Suprapubic skin (tissue), 4 donors: ENCODE measurements around the gene NIPSNAP3A.

ENCODE experiments used
- POLR2A ChIP-seq, 2 donors: fragments of 450-650 bp; IDR thresholded peaks; one replicate each; pipeline ENCODE4 v1.6.1; 2017; ENCODE audit warnings: antibody characterized with exemption in 2 of 2, mild to moderate bottlenecking in 2 of 2, moderate library complexity in 2 of 2
- POLR2AphosphoS5 ChIP-seq, 3 donors: sonication (generic); formaldehyde crosslinking; IDR thresholded peaks; one replicate each; pipeline ENCODE4 v1.6.1; 2017; ENCODE audit warnings: antibody characterized with exemption in 3 of 3

GRCh38 chr9:104748359-104749031 is 1.0 kb downstream of the NIPSNAP3A start:
- no peak for TF ChIP-seq POLR2A (IDR thresholded peaks at IDR 0.05)
- TF ChIP-seq POLR2AphosphoS5 (IDR thresholded peaks at IDR 0.05), result no peak
